Body of pancreas (tissue), 4 donors: ENCODE data around the gene SLC4A3. TPM values are rescaled to one million over a fixed set of nuclear protein-coding genes. Genes with fewer than 3 reads are reported as not detected.

Experiments
- ATAC-seq: fragments of 150-250 bp; one replicate; pipeline ENCODE4 v1.9.1; 2016
- DNase-seq, 4 donors: peaks; one replicate each; pipeline ENCODE4 v3.0.0-alpha.2; 2019
- H3K27ac ChIP-seq, 4 donors: fragments of 200-600 bp; sonication (generic); 1 replicate in 3 of 4; 2 replicates in 1 of 4; pipeline versions ENCODE4 v1.5.1 to v1.6.1; 2016 to 2019; ENCODE audit warnings: mild to moderate bottlenecking in 1 of 4, mixed read lengths in 1 of 4, moderate library complexity in 1 of 4
- H3K27me3 ChIP-seq, 2 donors: fragments of 200-600 bp; sonication (generic); one replicate each; pipeline ENCODE4 v1.6.0; 2016; ENCODE audit warnings: mild to moderate bottlenecking in 1 of 2
- H3K36me3 ChIP-seq, 2 donors: fragments of 200-600 bp; sonication (generic); replicated peaks in 1 of 2; 2 replicates each; pipeline ENCODE4 v1.5.1; 2016; ENCODE audit warnings: low read depth in 2 of 2; ENCODE audit not compliant: insufficient read depth in 1 of 2
- H3K4me1 ChIP-seq: fragments of 200-600 bp; sonication (generic); one replicate; pipeline ENCODE4 v1.6.0; 2016
- H3K4me3 ChIP-seq, 2 donors: fragments of 200-600 bp; sonication (generic); 1 replicate in 1 of 2; 2 replicates in 1 of 2; pipeline ENCODE4 v1.5.1; 2016 to 2019
- H3K9me3 ChIP-seq, 3 donors: fragments of 200-600 bp; sonication (generic); 1 replicate in 2 of 3; 2 replicates in 1 of 3; pipeline ENCODE4 v1.5.1; 2016
- POLR2A ChIP-seq, 3 donors: fragments of 450-650 bp; IDR thresholded peaks; one replicate each; pipeline ENCODE4 v1.6.1; 2016; ENCODE audit warnings: antibody characterized with exemption in 3 of 3, mild to moderate bottlenecking in 2 of 3
- WGBS, 2 donors: methylation state at CpG; one replicate each; pipeline ENCODE4 v1.1.5; 2017; 5-methylcytosine and 5-hydroxymethylcytosine counted together
- intact Hi-C: fragments of 100-400 bp; cut with DNase I; formaldehyde crosslinking; loops from one replicate; pipeline ENCODE4 v1.15.1; 2023
- total RNA-seq, 2 donors: library from RNA; depleted of rRNA; stranded (reverse); fragments of >200 nt; gene quantifications; one replicate each; pipeline ENCODE4 v1.1.0, GENCODE V29; 2016
- TF ChIP-seq, protein P1 (sequence below), 7 experiments: fragments of 450-650 bp in 4 of 7; fragments of 200-600 bp in 3 of 7; sonication (generic) in 3 of 7; IDR thresholded peaks; one replicate each; pipeline ENCODE4 v1.5.1; 2016 to 2019; ENCODE audit warnings: antibody characterized with exemption in 7 of 7

The SLC4A3 gene
- total RNA-seq, 2 donors from 2014 or later: 2.6 to 10.9 TPM

DNA sequence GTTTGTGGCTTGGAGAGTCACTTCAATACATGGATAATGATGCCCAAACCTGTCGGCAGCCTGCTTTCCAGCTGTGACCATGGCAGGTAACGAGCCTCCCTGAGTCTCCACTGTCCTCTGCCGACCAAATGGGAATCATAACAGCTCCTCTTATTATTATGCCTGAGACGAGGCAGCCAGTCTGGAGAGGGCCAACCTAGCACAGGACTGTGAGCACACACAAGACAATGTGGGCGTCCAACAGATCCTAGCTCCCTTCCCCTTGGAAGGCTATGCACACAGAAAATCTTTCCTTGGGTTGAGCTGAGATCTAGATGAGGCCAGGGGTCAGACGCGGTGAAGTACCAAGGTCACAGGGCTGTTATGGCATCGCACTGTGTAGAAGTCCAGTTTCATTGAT is 890 bp upstream of the SLC4A3 start:
- H3K27ac ChIP-seq: no peak overlapping the region
- no peaks in the 10 kb centered on the region for H3K27me3 ChIP-seq
- no peak for DNase-seq
- WGBS, 2 donors: 72% methylated on average over 7 to 8 of the region's 8 CpGs
- intact Hi-C loops: no loop called here
- no peaks in the 10 kb centered on the region for H3K9me3 ChIP-seq
- H3K36me3 ChIP-seq: no peaks in the 10 kb centered on the region
- TF ChIP-seq POLR2A (IDR thresholded peaks at IDR 0.05): no peak
- TF ChIP-seq, protein P1, sequence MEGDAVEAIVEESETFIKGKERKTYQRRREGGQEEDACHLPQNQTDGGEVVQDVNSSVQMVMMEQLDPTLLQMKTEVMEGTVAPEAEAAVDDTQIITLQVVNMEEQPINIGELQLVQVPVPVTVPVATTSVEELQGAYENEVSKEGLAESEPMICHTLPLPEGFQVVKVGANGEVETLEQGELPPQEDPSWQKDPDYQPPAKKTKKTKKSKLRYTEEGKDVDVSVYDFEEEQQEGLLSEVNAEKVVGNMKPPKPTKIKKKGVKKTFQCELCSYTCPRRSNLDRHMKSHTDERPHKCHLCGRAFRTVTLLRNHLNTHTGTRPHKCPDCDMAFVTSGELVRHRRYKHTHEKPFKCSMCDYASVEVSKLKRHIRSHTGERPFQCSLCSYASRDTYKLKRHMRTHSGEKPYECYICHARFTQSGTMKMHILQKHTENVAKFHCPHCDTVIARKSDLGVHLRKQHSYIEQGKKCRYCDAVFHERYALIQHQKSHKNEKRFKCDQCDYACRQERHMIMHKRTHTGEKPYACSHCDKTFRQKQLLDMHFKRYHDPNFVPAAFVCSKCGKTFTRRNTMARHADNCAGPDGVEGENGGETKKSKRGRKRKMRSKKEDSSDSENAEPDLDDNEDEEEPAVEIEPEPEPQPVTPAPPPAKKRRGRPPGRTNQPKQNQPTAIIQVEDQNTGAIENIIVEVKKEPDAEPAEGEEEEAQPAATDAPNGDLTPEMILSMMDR (IDR thresholded peaks at IDR 0.05): no peak
- ATAC-seq: no peak
- no peak overlapping the region for H3K4me3 ChIP-seq
- H3K4me1 ChIP-seq: peaks cover 16% of the 10 kb centered on the region

DNA sequence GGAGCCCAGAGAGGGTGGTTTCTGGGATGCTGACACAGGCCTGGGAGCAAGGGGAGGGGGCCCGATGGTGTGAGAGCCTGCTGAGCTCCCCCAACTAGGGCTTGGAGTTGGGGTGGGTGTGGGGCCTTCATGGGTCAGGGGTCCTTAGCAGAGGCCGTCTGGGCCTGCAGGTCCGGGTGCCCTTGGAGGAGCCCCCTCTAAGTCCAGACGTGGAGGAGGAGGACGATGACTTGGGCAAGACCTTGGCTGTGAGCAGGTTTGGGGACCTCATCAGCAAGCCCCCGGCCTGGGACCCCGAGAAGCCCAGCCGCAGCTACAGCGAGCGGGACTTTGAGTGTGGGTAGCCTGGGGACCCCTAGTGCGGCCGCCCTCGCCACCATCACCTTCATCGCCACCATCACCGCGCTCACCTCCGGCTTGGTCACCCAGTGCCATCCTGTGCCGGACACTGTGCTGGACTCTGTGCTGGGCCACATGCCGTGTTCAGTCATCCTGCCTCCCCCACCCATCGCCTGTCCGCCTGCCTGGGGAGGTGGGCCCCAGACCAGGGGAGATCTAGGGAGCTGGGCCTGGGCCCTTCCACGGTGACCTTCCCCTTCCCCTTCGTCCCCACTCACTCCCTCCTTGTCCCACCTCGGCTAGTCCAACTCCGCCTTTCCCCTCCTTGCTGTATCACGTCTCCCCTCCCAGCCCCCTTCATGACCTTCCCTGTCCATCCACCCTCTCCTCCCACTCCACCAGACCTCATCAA is 980 bp downstream of the SLC4A3 start:
- no peaks in the 10 kb centered on the region for H3K27me3 ChIP-seq
- ATAC-seq: no peak
- H3K4me1 ChIP-seq: peaks cover 16% of the 10 kb centered on the region
- TF ChIP-seq, protein P1 (IDR thresholded peaks at IDR 0.05): no peak
- no peak for TF ChIP-seq POLR2A (IDR thresholded peaks at IDR 0.05)
- intact Hi-C loops: no loop called here
- WGBS, 2 donors: 76 to 82% methylated on average over 25 to 26 of the region's 26 CpGs
- no peaks in the 10 kb centered on the region for H3K36me3 ChIP-seq
- H3K9me3 ChIP-seq: no peaks in the 10 kb centered on the region
- H3K4me3 ChIP-seq: no peak overlapping the region
- DNase-seq: no peak
- no peak overlapping the region for H3K27ac ChIP-seq

DNA sequence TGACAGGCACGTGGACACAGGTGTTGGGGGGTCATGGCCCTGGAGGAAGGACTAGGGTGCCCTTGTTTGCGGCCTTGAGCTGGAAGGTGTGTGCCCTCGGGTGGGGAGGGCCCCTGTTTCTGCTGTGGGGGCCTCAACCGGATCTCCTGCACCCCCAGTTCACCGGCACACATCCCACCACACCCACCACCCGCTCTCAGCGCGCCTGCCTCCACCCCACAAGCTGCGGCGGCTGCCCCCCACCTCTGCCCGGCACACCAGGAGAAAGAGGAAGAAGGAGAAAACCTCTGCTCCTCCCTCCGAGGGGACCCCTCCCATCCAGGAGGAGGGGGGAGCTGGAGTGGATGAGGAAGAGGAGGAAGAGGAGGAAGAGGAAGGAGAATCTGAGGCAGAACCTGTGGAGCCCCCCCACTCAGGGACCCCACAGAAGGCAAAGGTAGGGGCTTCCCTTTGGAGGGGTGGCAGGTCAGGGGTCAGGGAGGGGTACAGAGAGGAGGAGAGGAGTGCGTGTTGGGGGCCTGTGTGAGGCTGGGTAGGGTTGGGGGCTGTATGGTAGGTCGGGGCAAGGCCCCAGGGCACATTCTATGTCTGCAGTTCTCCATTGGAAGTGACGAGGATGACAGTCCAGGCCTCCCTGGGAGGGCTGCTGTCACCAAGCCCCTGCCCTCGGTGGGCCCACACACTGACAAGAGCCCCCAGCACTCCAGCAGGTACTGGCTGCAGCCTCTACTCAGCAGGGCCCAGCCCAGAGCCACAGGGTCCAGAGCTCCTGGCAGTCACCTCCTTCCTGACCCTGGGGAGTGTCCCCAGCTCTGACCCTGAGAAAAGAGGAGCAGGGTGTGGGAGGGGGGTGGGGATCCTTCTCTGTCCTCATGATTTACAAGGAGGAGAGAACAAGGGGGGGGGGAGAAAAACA is 1.8 kb downstream of the SLC4A3 start:
- H3K4me1 ChIP-seq: peaks cover 16% of the 10 kb centered on the region
- DNase-seq: no peak
- WGBS, 2 donors: 66 to 73% methylated on average over 14 to 16 of the region's 16 CpGs
- no peak for ATAC-seq
- no peaks in the 10 kb centered on the region for H3K27me3 ChIP-seq
- intact Hi-C loops: no loop called here
- H3K27ac ChIP-seq: no peak overlapping the region
- H3K9me3 ChIP-seq: no peaks in the 10 kb centered on the region
- H3K4me3 ChIP-seq: no peak overlapping the region
- TF ChIP-seq, protein P1 (IDR thresholded peaks at IDR 0.05): no peak
- TF ChIP-seq POLR2A (IDR thresholded peaks at IDR 0.05): no peak
- H3K36me3 ChIP-seq: no peaks in the 10 kb centered on the region

DNA sequence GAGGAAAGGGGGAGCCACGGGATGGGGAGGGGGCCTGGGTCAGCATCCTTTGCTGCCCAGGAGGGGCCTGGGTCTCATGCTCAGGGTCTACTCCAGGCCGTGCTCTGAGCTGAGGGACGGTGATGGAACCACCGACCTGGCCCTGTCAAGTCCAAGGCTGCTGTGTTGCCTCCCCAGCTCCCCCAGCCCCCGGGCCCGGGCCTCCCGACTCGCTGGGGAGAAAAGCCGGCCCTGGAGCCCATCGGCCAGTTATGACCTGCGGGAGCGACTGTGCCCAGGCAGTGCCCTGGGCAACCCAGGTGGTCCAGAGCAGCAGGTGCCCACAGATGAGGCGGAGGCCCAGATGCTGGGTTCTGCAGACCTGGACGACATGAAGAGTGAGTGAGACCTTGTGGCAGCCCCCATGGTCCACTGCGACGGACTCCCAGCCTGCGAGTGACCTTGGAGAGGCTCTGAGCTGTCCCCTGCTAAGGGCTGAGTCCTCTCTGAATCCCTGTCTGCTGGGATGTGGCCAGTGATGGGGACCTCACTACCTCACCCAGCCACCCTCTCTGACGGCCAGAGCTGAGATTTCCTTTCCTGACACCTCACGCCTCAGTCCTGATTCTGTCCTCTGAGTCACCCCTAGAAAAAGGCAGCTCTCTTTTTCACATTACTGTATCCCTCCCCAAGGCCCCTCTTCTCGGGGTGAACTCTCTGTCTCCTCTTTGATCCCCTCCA is 2.7 kb downstream of the SLC4A3 start:
- Histone ChIP-seq H3K27ac (no peak overlapping the region), H3K4me3 (no peak overlapping the region), H3K4me1 (peaks cover 16% of the 10 kb centered on the region), H3K36me3 (no peaks in the 10 kb centered on the region), H3K9me3 (no peaks in the 10 kb centered on the region), H3K27me3 (no peaks in the 10 kb centered on the region)
- 78 to 86% methylated on average over 5 to 15 of the region's 20 CpGs for WGBS, 2 donors
- intact Hi-C loops: no loop called here
- TF ChIP-seq, protein P1 (IDR thresholded peaks at IDR 0.05): no peak
- TF ChIP-seq POLR2A (IDR thresholded peaks at IDR 0.05): no peak
- no peak for DNase-seq
- ATAC-seq: no peak
